Neural cell (in vitro differentiated cells): ENCODE measurements around the gene POLR1G.

Experiments
- EP300 ChIP-seq: fragments of 450-650 bp; conservative IDR thresholded peaks from 2 replicates; pipeline ENCODE4 v1.6.1; 2014; ENCODE audit warnings: antibody characterized with exemption, mild to moderate bottlenecking, moderate library complexity; ENCODE audit not compliant: poor library complexity, severe bottlenecking
- EZH2 ChIP-seq: fragments of 200-600, 300-800 bp; shearing (Covaris generic), sonication (generic); IDR thresholded peaks from 2 replicates; pipeline ENCODE4 v1.6.1; 2014; ENCODE audit warnings: antibody characterized with exemption, low read length, borderline replicate concordance, mild to moderate bottlenecking; ENCODE audit not compliant: insufficient read depth, poor library complexity, severe bottlenecking
- RAD21 ChIP-seq: fragments of 450-650 bp; conservative IDR thresholded peaks from 2 replicates; pipeline ENCODE4 v1.6.1; 2014; ENCODE audit warnings: antibody characterized with exemption, mild to moderate bottlenecking, moderate library complexity
- SMC3 ChIP-seq: fragments of 450-650 bp; conservative IDR thresholded peaks from 2 replicates; pipeline ENCODE4 v1.6.1; 2014; ENCODE audit warnings: antibody characterized with exemption, mild to moderate bottlenecking, moderate library complexity; ENCODE audit not compliant: poor library complexity
- TAF1 ChIP-seq: IDR thresholded peaks from 2 replicates; pipeline ENCODE4 v1.6.1; 2012; ENCODE audit warnings: low read depth
- TF ChIP-seq, protein P1 (sequence below): fragments of 450-650 bp; IDR thresholded peaks from 2 replicates; pipeline ENCODE4 v1.5.1; 2014; ENCODE audit warnings: antibody characterized with exemption, mild to moderate bottlenecking, moderate library complexity; ENCODE audit not compliant: poor library complexity, severe bottlenecking
- TF ChIP-seq, protein P2 (sequence below): IDR thresholded peaks from 2 replicates; pipeline ENCODE4 v1.6.1; 2012; ENCODE audit warnings: borderline replicate concordance

DNA sequence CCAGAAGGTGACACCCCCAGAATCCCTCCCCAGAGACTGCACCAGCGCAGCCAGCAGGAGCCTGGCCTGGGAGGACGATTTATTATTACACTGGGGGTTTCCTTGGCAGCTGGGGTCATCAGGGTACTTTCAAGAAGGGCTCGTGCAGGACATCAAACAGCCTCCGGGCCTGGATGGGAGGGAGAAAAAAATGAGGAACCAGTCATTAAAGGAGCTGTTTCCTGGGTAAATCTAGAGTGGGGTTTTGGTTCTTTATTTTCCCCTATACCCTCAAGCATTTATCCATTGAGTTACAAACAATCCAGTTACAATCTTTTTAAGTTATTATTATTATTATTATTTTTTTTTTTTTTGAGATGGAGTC lies 3.1 kb downstream of the POLR1G start:
- TF ChIP-seq, protein P1, sequence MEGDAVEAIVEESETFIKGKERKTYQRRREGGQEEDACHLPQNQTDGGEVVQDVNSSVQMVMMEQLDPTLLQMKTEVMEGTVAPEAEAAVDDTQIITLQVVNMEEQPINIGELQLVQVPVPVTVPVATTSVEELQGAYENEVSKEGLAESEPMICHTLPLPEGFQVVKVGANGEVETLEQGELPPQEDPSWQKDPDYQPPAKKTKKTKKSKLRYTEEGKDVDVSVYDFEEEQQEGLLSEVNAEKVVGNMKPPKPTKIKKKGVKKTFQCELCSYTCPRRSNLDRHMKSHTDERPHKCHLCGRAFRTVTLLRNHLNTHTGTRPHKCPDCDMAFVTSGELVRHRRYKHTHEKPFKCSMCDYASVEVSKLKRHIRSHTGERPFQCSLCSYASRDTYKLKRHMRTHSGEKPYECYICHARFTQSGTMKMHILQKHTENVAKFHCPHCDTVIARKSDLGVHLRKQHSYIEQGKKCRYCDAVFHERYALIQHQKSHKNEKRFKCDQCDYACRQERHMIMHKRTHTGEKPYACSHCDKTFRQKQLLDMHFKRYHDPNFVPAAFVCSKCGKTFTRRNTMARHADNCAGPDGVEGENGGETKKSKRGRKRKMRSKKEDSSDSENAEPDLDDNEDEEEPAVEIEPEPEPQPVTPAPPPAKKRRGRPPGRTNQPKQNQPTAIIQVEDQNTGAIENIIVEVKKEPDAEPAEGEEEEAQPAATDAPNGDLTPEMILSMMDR, result no peak
- TF ChIP-seq EP300, result no peak
- TF ChIP-seq TAF1, result no peak
- TF ChIP-seq EZH2, result no peak
- TF ChIP-seq SMC3, result no peak
- TF ChIP-seq, protein P2, sequence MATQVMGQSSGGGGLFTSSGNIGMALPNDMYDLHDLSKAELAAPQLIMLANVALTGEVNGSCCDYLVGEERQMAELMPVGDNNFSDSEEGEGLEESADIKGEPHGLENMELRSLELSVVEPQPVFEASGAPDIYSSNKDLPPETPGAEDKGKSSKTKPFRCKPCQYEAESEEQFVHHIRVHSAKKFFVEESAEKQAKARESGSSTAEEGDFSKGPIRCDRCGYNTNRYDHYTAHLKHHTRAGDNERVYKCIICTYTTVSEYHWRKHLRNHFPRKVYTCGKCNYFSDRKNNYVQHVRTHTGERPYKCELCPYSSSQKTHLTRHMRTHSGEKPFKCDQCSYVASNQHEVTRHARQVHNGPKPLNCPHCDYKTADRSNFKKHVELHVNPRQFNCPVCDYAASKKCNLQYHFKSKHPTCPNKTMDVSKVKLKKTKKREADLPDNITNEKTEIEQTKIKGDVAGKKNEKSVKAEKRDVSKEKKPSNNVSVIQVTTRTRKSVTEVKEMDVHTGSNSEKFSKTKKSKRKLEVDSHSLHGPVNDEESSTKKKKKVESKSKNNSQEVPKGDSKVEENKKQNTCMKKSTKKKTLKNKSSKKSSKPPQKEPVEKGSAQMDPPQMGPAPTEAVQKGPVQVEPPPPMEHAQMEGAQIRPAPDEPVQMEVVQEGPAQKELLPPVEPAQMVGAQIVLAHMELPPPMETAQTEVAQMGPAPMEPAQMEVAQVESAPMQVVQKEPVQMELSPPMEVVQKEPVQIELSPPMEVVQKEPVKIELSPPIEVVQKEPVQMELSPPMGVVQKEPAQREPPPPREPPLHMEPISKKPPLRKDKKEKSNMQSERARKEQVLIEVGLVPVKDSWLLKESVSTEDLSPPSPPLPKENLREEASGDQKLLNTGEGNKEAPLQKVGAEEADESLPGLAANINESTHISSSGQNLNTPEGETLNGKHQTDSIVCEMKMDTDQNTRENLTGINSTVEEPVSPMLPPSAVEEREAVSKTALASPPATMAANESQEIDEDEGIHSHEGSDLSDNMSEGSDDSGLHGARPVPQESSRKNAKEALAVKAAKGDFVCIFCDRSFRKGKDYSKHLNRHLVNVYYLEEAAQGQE, result no peak
- no peak for TF ChIP-seq RAD21
